SK-N-SH (cell line): Measurements from ENCODE around the gene RALGDS.

Experiments
- CTCF ChIP-seq: fragments of 200-600 bp; sonication (generic); IDR thresholded peaks from 2 replicates; pipeline ENCODE4 v1.6.1; 2017; ENCODE audit warnings: antibody characterized with exemption, mild to moderate bottlenecking, moderate library complexity
- POLR2AphosphoS5 ChIP-seq: IDR thresholded peaks from 2 replicates; pipeline ENCODE4 v1.6.1; 2012; ENCODE audit warnings: low read depth, low read length
- RAD21 ChIP-seq: IDR thresholded peaks from 2 replicates; pipeline ENCODE4 v1.6.1; 2012; ENCODE audit warnings: mild to moderate bottlenecking, low read length

DNA sequence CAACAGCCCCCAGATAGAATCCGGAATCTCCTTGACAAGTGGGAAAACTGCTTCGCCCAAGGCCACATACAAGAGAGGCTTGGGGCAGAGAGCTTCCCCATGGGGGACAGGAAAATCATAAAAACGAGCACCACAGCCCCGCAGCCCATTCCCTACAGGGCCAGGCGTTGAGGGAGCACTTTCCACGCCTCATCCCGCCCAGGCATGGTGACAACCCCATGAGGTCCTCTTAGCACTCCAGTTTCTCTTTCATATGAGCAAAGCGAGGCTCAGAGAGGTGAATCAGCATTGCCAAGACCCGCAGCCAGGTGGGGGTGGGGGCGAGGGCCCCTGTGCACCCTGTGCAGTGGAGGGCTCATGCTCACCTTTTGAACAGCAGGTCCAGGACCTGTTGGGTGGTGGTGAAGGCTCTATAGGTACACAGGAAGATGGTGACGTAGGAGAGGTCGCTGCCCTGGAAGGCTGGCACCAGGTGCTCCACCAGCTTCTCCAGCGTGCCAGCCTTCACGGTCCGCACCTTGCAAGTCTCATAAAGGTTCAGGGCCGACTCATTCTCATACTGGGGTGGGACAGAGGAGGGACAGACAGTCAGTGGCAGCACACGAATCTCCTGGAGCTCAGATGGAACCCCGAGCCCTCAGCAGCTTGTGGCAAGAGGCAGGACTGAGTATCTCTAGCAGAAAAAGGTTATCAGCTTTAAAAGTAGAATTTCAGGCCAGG lies 10.9 kb downstream of the RALGDS start:
- TF ChIP-seq CTCF, result no peak
- TF ChIP-seq POLR2AphosphoS5, result no peak
- no peak for TF ChIP-seq RAD21
